GM12891 (cell line): ENCODE measurements around the gene OSBP2.
"Not testable (repeated sequence)": the region's sequence is repeated elsewhere in the genome, so short reads cannot be mapped to it uniquely, and the experiment has no call there.

Experiments
- DNase-seq: peaks from one replicate; pipeline ENCODE4 v3.0.0; 2011; ENCODE audit warnings: low spot score; ENCODE audit not compliant: insufficient read length
- FAIRE-seq: peaks from 2 replicates; lab custom pipeline; 2011; peaks lifted over from hg19 to GRCh38; lab: Jason Lieb, UNC
- PAX5 ChIP-seq: IDR thresholded peaks from 2 replicates; pipeline ENCODE4 v1.6.1; 2011; ENCODE audit warnings: low read length, moderate library complexity, mild to moderate bottlenecking; ENCODE audit not compliant: insufficient read depth, severe bottlenecking
- POLR2A ChIP-seq: IDR thresholded peaks from 2 replicates; pipeline ENCODE4 v1.6.1; 2011; ENCODE audit warnings: low read depth, low read length, control low read depth
- POLR2AphosphoS5 ChIP-seq: IDR thresholded peaks from 2 replicates; pipeline ENCODE4 v1.6.1; 2011; ENCODE audit warnings: low read depth, low read length, control low read depth
- POU2F2 ChIP-seq: IDR thresholded peaks from 2 replicates; pipeline ENCODE4 v1.6.1; 2011; ENCODE audit warnings: low read depth, mild to moderate bottlenecking, control low read depth, low read length, moderate library complexity
- SPI1 ChIP-seq: IDR thresholded peaks from 2 replicates; pipeline ENCODE4 v1.6.1; 2011; ENCODE audit warnings: low read depth, low read length, control low read depth
- TAF1 ChIP-seq: IDR thresholded peaks from 2 replicates; pipeline ENCODE4 v1.6.1; 2011; ENCODE audit warnings: low read depth, low read length, control low read depth

The OSBP2 gene

DNA sequence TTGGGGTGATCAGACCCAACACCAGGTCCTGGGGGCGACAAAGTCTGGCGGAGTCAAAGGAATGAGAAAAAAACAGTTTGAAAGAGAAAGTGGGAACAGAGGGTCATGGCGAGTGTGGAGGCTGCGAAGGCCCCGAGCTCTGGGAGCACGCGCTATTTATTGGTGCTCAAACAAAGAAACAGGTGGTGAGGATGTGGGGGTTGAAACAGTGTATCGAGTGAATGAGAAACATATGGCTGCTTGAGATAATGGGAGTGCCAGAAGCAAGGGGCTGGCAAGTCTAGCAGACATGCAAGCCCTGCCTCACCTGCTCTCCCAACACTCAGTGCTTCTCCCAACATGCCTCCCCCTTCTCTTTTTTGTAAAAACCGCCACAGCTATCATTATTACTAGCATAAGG, 19.2 kb upstream of the OSBP2 start:
- DNase-seq: no peak

DNA sequence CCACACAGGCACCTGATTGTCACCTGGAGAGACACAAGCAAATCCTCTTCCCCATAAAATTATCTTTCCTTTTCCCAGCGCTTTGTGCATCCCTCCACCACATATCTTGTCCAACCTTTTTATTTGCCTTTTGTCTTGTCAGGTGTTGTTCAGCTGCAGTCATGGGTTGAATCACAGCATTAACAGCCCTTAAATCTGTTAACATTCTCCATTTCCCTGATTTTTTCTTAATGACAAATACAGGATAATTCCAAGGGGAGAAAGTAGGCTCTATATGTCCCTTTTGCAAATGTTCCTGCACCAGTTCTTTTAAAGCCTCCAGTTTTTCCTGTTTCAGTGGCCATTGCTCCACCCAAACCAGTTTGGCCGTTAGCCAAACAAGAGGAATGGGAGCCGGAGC, 18.1 kb upstream of the OSBP2 start:
- DNase-seq, FAIRE-seq: not testable (repeated sequence)

More for the DNA sequence above, 19.2 kb upstream of the OSBP2 start:
- no peak for FAIRE-seq
- TF ChIP-seq POLR2A (no peak), TAF1 (no peak)

DNA sequence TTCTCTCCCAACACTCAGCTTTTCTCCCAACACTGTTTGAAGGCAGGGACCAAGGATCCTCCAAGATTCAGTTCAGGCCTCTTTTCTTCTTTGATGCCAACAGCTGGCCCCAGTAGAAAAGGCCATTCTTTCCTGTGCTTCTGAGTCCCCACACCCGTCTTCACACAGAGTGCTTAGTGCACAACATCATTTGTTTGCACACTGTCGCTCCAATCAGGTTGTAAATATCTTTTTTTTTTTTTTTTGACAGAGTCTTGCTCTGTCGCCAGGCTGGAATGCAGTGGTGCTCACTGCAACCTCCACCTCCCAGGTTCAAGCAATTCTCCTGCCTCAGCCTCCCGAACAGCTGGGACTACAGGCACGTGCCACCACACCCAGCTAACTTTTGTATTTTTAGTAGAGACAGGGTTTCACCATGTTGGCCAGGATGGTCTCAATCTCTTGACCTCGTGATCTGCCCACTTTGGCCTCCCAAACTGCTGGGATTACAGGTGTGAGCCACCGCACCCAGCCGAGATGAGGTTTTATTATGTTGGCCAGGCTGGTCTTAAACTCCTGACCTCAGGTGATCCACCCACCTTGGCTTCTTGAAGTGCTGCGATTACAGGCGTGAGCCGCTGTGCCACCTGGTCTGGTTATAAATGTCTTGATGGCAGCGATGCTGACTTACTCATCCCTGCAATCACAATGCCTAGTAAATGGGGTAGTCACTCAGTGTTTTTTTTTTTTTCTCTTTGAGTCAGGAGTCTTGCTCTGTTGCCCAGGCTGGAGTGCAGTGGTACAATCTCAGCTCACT, 14.6 kb upstream of the OSBP2 start:
- DNase-seq, FAIRE-seq: not testable (repeated sequence)

DNA sequence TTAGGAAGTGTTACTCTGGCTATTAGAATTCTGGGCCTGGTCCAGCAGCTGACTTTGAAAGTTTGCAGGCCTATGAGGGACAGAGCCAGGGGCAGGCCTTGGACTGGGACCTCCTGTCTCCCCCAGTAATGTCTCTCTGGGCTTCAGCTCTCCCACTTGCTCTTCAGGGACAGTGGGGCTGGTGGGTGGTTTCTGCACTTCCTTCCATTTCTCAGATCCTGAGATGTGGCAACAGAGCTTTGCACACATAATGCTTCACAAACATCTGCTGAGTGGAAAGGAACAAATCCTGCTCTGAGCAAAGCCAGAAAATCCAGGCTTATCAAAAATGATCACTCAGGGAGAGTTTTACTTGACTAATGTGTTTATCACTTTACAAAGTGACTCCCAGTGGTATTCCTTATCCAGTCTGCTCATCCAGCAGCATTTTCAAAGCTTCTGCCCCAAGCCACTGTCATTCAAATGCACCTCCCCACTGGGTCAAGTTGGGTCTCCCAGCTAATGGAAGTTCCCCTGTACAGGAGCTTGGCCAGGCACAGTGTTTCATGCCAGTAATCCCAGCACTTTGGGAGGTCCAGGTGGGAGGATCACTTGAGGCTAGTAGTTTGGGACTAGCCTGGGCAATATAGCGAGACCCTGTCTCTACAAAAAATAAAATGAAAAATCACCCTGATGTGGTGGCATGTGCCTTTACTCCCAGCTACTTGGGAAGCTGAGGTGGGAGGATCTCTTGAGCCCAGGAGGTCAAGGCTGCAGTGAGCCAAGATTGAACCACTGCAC, 13.5 kb upstream of the OSBP2 start:
- FAIRE-seq (no peak), DNase-seq (no peak)
- no peak for TF ChIP-seq SPI1
- no peak for TF ChIP-seq POLR2AphosphoS5
- no peak for TF ChIP-seq POLR2A
- TF ChIP-seq POU2F2: no peak
- TF ChIP-seq PAX5: no peak
- no peak for TF ChIP-seq TAF1

DNA sequence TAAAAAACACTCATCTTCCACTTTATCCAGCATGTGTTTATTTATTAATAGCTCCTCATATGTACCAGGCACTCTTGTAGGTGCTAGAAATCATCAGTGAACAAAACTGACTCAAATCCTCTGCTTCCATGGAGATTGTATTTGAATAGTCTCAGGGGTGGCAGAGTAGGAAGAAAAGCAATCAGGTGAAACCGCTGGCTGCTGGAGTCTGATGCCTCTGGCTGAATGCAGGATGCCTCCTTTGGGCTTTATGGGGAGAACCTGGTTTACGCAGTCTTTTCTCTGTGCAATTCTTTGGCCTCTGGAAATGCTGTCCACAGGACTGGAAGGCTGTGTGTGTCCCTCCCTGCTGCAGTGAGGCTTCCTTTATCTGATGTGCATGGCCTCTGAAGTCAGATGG, 12.8 kb upstream of the OSBP2 start:
- FAIRE-seq (no peak), DNase-seq (no peak)
- TF ChIP-seq POLR2A: no peak
- no peak for TF ChIP-seq SPI1
- no peak for TF ChIP-seq POLR2AphosphoS5
- TF ChIP-seq PAX5: no peak
- TF ChIP-seq TAF1: no peak
- TF ChIP-seq POU2F2: no peak

DNA sequence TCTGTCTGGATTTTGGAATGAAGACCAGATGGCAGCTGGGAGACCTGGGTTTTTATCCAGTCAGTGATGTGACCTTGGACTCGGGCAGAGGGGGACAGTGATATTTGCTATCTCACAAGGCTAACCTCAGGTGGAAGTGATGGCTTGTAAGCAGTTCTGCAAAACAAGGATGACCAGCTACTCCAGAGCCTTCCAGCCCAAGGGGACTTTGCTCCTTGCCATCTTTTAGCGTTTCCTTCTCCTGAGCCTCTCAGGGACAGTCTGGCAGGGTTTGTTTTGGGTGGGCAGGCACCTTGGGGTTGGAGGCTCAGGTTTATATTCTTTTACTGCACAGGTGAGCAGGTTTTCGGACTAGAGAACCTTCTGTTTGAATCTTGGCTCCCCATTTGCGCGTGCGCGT, 9.5 kb upstream of the OSBP2 start:
- no peak for TF ChIP-seq POLR2A
- no peak for TF ChIP-seq SPI1
- TF ChIP-seq POU2F2: no peak
- no peak for TF ChIP-seq PAX5
- TF ChIP-seq POLR2AphosphoS5: no peak
- TF ChIP-seq TAF1: no peak
- no peak for FAIRE-seq
- DNase-seq: no peak

DNA sequence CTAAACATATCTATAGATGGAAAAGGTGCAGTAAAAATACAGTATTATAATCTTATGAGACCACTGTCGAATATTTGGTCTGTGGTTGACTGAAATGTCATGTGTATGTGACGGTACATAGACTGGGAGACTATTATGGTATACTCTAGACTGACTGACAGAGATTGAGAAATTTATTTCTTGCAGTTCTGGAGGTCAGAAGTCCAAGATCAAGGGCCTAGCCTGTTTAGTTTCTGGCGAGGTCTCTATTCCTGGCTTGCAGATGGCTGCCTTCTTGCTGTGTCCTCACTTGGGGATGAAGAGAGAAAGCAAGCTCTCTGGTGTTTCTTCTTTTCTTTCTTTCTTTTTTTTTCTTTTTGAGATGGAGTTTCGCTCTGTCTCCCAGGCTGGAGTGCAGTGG, 7.3 kb upstream of the OSBP2 start:
- FAIRE-seq: no peak
- TF ChIP-seq SPI1 (no peak), POLR2A (no peak), POLR2AphosphoS5 (no peak), POU2F2 (no peak), PAX5 (no peak), TAF1 (no peak)
- DNase-seq: no peak

DNA sequence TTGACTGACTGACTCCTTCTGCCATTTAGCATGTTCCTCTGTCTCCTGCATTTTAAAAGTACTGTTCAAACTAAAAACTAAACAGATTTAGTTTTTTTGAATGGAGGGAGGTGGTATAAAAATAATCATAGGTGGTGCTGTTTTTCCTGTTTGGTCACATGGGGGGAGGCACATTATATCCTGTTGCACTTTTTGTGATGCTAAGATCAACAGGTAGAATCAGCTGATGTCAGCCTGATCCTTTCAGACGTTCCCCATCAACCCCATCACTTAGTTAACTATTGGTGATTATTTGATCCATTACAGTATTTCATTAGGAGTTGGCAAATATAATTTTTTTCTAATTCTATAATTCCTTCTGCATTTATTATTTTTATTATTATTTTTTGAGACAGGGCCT, 5.1 kb upstream of the OSBP2 start:
- FAIRE-seq: no peak
- no peak for DNase-seq
- TF ChIP-seq SPI1 (no peak), POLR2A (no peak), TAF1 (no peak), POU2F2 (no peak), POLR2AphosphoS5 (no peak)

DNA sequence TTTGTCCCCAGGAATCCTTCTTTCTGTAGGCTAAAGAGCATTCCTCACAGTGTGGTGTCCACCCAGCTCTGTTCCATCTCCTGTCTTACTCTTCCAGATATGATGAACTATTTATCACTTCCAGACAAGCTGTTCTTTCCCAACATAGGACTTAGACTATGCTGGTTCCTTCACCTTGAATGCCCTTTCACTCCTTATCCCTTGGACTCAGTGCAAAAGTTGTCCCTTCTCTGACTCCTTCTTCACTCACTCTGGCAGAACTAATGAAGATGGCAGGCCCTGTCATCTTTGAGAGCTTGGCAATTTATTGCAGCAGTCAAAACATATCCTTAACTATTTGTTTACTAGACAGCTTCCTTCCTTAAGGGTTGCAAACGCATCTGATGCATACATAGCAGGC, 3.5 kb upstream of the OSBP2 start:
- TF ChIP-seq SPI1 (no peak), POU2F2 (no peak), POLR2A (no peak), POLR2AphosphoS5 (no peak), TAF1 (no peak), PAX5 (no peak)
- no peak for FAIRE-seq

DNA sequence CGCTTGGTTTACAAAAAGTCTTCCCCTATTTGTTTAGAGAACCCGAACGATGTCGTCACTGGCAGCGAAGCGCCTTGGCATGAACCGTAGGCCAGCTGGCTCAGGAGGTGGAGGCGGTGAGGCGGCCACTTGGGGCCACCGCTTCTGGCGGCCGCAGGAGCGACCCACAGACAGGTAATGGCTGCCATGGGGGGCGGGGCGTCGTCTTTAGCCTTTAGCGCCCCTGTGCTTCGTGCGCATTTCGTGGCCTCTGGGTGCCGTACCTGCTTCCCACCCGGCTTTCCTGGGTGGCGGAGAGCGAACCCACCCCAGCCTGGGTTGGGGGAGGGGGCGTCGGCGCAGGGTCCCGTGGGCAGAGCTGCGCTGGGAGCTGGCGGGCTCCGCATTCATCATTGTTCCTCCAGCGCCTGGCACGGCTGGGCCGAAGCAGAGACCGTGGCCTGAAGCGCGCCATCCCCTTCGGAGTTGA, 469 bp upstream of the OSBP2 start:
- no peak for DNase-seq
- no peak for TF ChIP-seq TAF1
- no peak for TF ChIP-seq SPI1
- TF ChIP-seq POLR2A: no peak
- no peak for TF ChIP-seq PAX5
- no peak for TF ChIP-seq POU2F2
- no peak for TF ChIP-seq POLR2AphosphoS5
- peak; percentile 51 for FAIRE-seq

More for the DNA sequence above, 3.5 kb upstream of the OSBP2 start:
- no peak for DNase-seq
